Kidney epithelial cell (primary cell): Measurements from ENCODE around the gene EIF4G2. TPM values are rescaled to one million over a fixed set of nuclear protein-coding genes. Genes with fewer than 3 reads are reported as not detected.

Source experiments
- DNase-seq: peaks from one replicate; pipeline ENCODE4 v3.0.0-alpha.2; 2010; ENCODE audit warnings: low read depth
- H3K27me3 ChIP-seq: 2 replicates; pipeline ENCODE4 v1.6.0; 2011; ENCODE audit warnings: low read length; ENCODE audit not compliant: control insufficient read depth, insufficient read depth
- H3K36me3 ChIP-seq: 2 replicates; pipeline ENCODE4 v1.5.1; 2011; ENCODE audit warnings: low read length; ENCODE audit not compliant: control insufficient read depth, insufficient read depth
- H3K4me3 ChIP-seq: 2 replicates; pipeline ENCODE4 v1.5.1; 2011; ENCODE audit warnings: low read depth, mild to moderate bottlenecking, control low read depth, low read length
- CTCF ChIP-seq: IDR thresholded peaks from 2 replicates; pipeline ENCODE4 v1.5.1; 2011; ENCODE audit warnings: mild to moderate bottlenecking, moderate library complexity, low read length, control low read depth, inconsistent platforms; ENCODE audit not compliant: insufficient read depth, poor library complexity, severe bottlenecking
- total RNA-seq: library from RNA; depleted of rRNA; stranded (reverse); fragments of >200 nt; gene quantifications from 2 replicates; pipeline ENCODE4 v1.2.3, GENCODE V29; 2015

Gene EIF4G2
- total RNA-seq, 1 donor from 2014 or later, result 813 TPM

DNA sequence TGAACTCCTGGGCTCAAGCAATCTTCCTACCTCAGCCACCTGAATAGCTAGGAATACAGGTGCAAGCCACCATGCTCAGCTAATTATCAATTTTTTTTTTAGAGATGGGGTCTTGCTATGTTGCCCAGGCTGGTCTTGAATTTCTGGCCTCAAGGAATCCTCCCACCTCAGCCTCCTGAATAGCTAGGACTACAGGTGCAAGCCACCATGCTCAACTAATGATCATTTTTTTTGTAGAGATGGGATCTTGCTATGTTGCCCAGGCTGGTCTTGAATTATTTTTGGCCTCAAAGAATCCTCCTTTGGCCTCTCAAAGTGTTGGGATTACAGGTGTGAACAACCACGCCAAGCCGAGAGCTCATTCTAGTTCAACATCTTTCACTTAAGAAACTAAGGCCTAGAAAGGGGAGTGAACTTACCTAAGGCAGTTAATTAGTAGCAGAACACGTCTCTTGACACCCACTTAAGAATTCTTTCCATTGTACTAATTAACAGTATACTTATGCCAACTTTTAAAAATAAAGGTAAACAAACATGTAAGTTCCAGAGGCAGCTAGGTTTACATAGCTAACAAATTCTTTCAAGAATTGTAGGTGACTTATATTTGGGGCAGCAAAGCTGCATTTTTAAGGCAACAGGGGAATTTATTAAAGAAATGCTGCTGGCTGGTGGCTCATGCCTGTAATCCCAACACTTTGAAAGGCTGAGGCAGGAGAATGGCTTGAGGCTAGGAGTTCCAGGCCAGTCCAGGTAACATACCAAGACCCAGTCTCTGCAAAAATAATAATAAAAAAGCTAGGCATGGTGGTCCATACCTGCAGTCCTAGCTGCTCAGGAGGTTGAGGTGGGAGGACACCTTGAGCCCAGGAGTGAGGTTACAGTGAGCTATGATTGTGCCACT is 39.5 kb upstream of the EIF4G2 start:
- TF ChIP-seq CTCF, result no peak
- Histone ChIP-seq H3K27me3 (no peaks in the 10 kb centered on the region), H3K36me3 (no peaks in the 10 kb centered on the region), H3K4me3 (no peak overlapping the region)
- no peak for DNase-seq

- H3K27me3 ChIP-seq, result no peaks in the 10 kb centered on the region
- H3K4me3 ChIP-seq, result no peak overlapping the region
- no peaks in the 10 kb centered on the region for H3K36me3 ChIP-seq
- no peak for TF ChIP-seq CTCF
- no peak for DNase-seq
Observed at GRCh38 chr11:10846660-10847059, 37.9 kb upstream of the EIF4G2 start.

GRCh38 chr11:10845589-10845988 is 36.9 kb upstream of the EIF4G2 start:
- DNase-seq, result no peak

DNA sequence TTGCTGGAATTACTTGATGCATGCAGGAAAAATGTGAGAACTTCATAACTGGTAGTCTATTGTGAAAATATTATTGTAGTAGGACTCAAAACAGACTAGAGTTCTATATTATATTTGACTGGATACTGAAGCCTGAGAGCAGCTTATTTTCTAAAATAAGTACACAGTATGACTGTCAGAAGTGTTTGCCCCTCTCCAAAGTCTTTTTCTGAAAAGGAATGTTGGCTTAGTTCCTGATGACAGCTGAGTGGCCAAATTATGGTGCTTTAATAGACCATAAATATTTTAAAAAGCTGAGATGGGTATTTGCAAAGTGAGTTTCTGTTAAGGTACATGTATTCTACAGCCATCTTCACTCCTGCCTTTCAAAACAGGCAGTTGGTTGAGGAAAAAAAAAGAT is 36.1 kb upstream of the EIF4G2 start:
- DNase-seq, result no peak
- Histone ChIP-seq H3K36me3 (no peaks in the 10 kb centered on the region), H3K4me3 (no peak overlapping the region), H3K27me3 (no peaks in the 10 kb centered on the region)
- no peak for TF ChIP-seq CTCF

More at GRCh38 chr11:10845589-10845988, 36.9 kb upstream of the EIF4G2 start:
- TF ChIP-seq CTCF, result no peak
- H3K4me3 ChIP-seq, result no peak overlapping the region
- no peaks in the 10 kb centered on the region for H3K27me3 ChIP-seq
- H3K36me3 ChIP-seq, result no peaks in the 10 kb centered on the region

GRCh38 chr11:10844356-10844755 is 35.6 kb upstream of the EIF4G2 start:
- DNase-seq, result no peak
- Histone ChIP-seq H3K27me3 (no peaks in the 10 kb centered on the region), H3K4me3 (no peak overlapping the region), H3K36me3 (no peaks in the 10 kb centered on the region)
- TF ChIP-seq CTCF, result no peak

DNA sequence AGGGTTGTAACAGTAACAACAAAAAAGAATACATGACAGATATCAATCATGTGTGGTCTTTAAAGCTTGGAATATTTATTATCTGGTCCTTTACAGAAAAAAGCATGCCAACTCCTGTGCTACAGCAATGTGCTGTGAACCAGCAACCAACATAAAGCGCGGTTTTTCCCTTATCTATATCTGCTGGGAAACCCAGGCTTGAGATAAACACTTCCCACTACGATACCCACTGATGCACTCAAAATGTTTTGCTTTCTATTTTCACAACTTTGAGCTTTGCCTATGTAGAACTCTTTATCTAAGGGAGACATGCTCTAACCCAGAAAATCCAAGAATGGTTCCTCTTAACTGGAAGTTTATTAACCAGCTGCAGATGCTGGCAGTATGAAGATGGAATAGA is 30.2 kb upstream of the EIF4G2 start:
- Histone ChIP-seq H3K36me3 (no peaks in the 10 kb centered on the region), H3K4me3 (no peak overlapping the region), H3K27me3 (no peaks in the 10 kb centered on the region)
- no peak for DNase-seq
- no peak for TF ChIP-seq CTCF
